ENCODE measurements around the gene FBXW8.

The FBXW8 gene

GRCh38 chr12:116959198-116959460 is 48.4 kb downstream of the FBXW8 start:
- DNase-seq = no peak

- DNase-seq = no peak
These were observed 49.2 kb downstream of the FBXW8 start for GRCh38 chr12:116959845-116960514.

- DNase-seq = no peak
These were observed 51.4 kb downstream of the FBXW8 start for GRCh38 chr12:116962197-116962596.

- DNase-seq = no peak
These were observed 52.1 kb downstream of the FBXW8 start for GRCh38 chr12:116962783-116963356.

- peak; percentile 60 to 71 for DNase-seq
These were observed 53.6 kb downstream of the FBXW8 start for GRCh38 chr12:116964054-116965050.

- DNase-seq = no peak
These were observed 58.2 kb downstream of the FBXW8 start for GRCh38 chr12:116968986-116969385.

GRCh38 chr12:116969615-116970585 is 59.1 kb downstream of the FBXW8 start:
- peak in 1 of 2 experiments; percentile 48 for DNase-seq

- no peak for DNase-seq
These were observed 60.5 kb downstream of the FBXW8 start for GRCh38 chr12:116971222-116971621.

GRCh38 chr12:116975779-116976393 is 65.1 kb downstream of the FBXW8 start:
- DNase-seq = no peak

- DNase-seq = no peak
These were observed 67.0 kb downstream of the FBXW8 start for GRCh38 chr12:116977465-116978380.

GRCh38 chr12:116978791-116979508 is 68.2 kb downstream of the FBXW8 start:
- no peak for DNase-seq

GRCh38 chr12:116980083-116980482 is 69.3 kb downstream of the FBXW8 start:
- DNase-seq = no peak

GRCh38 chr12:116982791-116983411 is 72.2 kb downstream of the FBXW8 start:
- DNase-seq = no peak

- DNase-seq = no peak
These were observed 73.3 kb downstream of the FBXW8 start for GRCh38 chr12:116984098-116984497.

- no peak for DNase-seq
These were observed 79.6 kb downstream of the FBXW8 start for GRCh38 chr12:116990329-116990728.

- DNase-seq = no peak
These were observed 80.5 kb downstream of the FBXW8 start for GRCh38 chr12:116990971-116991966.

GRCh38 chr12:116996093-116996492 is 85.3 kb downstream of the FBXW8 start:
- no peak for DNase-seq

- DNase-seq = no peak
These were observed 85.9 kb downstream of the FBXW8 start for GRCh38 chr12:116996621-116997020.

- no peak for DNase-seq
These were observed 88.3 kb downstream of the FBXW8 start for GRCh38 chr12:116999066-116999465.

Data from SHP77 (cell line).